Aorta (tissue), 5 donors: ENCODE measurements around the gene IFIH1. TPM values are rescaled to one million over a fixed set of nuclear protein-coding genes. Genes with fewer than 3 reads are reported as not detected.
A peak's percentile ranks its signal among the peaks of the same experiment; 100 is the strongest.

Experiments
- ATAC-seq: fragments of 200-7000 bp; cut with Tn5 transposase; one replicate; pipeline ENCODE4 v1.9.1; 2022; ENCODE audit warnings: moderate library complexity; ENCODE audit not compliant: low FRiP score
- DNase-seq, 2 donors: peaks; one replicate each; pipeline ENCODE4 v3.0.0-alpha.2; 2020
- H3K27ac ChIP-seq, 2 donors: one replicate each; pipeline ENCODE4 v1.5.1; 2013; ENCODE audit warnings: low read length in 2 of 2, mild to moderate bottlenecking in 2 of 2, moderate library complexity in 2 of 2, control low read depth in 1 of 2, inconsistent platforms in 1 of 2, low read depth in 1 of 2
- H3K27me3 ChIP-seq, 2 donors: one replicate each; pipeline ENCODE4 v1.6.1; 2013; ENCODE audit warnings: control low read depth in 1 of 2, low read length in 1 of 2, mild to moderate bottlenecking in 1 of 2, moderate library complexity in 1 of 2; ENCODE audit not compliant: insufficient read depth in 2 of 2, control insufficient read depth in 1 of 2
- H3K36me3 ChIP-seq, 2 donors: one replicate each; pipeline ENCODE4 v1.6.1; 2013; ENCODE audit warnings: control low read depth in 1 of 2, low read length in 1 of 2, mild to moderate bottlenecking in 1 of 2; ENCODE audit not compliant: insufficient read depth in 2 of 2, control insufficient read depth in 1 of 2
- H3K4me1 ChIP-seq, 2 donors: one replicate each; pipeline ENCODE4 v1.6.1; 2013; ENCODE audit warnings: low read length in 2 of 2, control low read depth in 1 of 2, mild to moderate bottlenecking in 1 of 2, moderate library complexity in 1 of 2; ENCODE audit not compliant: insufficient read depth in 2 of 2, control insufficient read depth in 1 of 2
- H3K4me3 ChIP-seq, 2 donors: one replicate each; pipeline ENCODE4 v1.5.1; 2013; ENCODE audit warnings: low read length in 2 of 2, control low read depth in 1 of 2, mild to moderate bottlenecking in 1 of 2
- H3K9me3 ChIP-seq: one replicate; pipeline ENCODE4 v1.6.1; 2013; ENCODE audit warnings: mild to moderate bottlenecking, low read length; ENCODE audit not compliant: control insufficient read depth
- WGBS, 2 donors: extraction: QIAGEN DNeasy Blood & Tissue Kit; methylation state at CpG; one replicate each; pipeline ENCODE4 v1.1.7; 2013; 5-methylcytosine and 5-hydroxymethylcytosine counted together
- intact Hi-C, 2 donors: fragments of 100-400 bp; cut with DNase I; formaldehyde crosslinking; loops; one replicate each; pipeline versions ENCODE4 v1.14.2 to v1.15.0; 2022
- polyA plus RNA-seq, 2 donors: library from polyadenylated mRNA; stranded (reverse); fragments of 200-250 nt; gene quantifications; one replicate each; pipeline ENCODE4 v1.2.3, GENCODE V29; 2013
- total RNA-seq, 2 donors: library from RNA; stranded (reverse); fragmentation: NEBNext Ultra II Directional; extraction: Animal tissue kit (Norgen Biotek cat#: 25700); gene quantifications; one replicate each; pipeline ENCODE4 v1.2.1, GENCODE V29; 2021
- donor health status: healthy with polysubstance abuse.
- donor health status: Bipolar disorder and iron deficiency.
- donor health status: DM: no; HTN: no; CAD: no.
- donor health status: DM: no; HTN: no; CAD: no.
- donor health status: DM: yes; HTN: yes; CAD: no.

Gene IFIH1
- total and polyA plus RNA-seq, 4 donors: 6.5 to 22.1 (median 12.6) TPM

DNA sequence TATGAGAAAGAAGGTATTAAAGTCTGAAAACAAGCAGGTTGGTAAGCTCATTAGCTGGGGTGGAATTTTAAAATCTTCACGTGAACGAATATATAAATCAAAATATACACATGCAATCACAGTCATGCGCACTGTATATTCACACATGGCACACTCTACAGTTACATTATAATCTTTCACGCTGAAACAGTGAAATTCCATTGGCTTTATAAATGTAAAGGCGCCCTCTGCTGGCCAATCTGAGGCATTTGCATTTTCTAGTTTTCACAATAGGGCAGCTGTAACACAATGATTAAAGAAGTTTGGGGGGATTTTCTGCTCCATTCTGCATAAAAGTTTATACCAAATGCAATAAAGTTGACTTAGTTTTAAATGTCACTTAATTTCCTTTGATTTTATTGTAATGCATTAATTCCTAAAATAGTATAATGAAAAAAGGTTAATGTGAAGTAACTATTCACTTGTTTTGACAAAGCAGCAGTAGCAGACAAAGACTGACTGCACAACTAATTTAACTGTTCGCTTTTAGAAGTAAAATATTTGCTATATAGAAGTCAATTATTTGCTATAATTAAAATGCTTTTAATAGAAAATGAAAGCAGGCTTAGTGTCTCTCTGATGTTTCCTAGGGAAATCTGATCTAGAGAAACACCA is 17.2 kb downstream of the IFIH1 start:
- Histone ChIP-seq H3K36me3 (no peaks in the 10 kb centered on the region), H3K27me3 (no peaks in the 10 kb centered on the region), H3K27ac (no peak overlapping the region), H3K4me3 (no peak overlapping the region), H3K9me3 (no peaks in the 10 kb centered on the region), H3K4me1 (no peaks in the 10 kb centered on the region)
- 7 to 8% methylated on average over 6 of the region's 6 CpGs for WGBS, 2 donors
- intact Hi-C loops: no loop called here
- DNase-seq (peak; percentile 51 to 65), ATAC-seq (peak; percentile 79)

DNA sequence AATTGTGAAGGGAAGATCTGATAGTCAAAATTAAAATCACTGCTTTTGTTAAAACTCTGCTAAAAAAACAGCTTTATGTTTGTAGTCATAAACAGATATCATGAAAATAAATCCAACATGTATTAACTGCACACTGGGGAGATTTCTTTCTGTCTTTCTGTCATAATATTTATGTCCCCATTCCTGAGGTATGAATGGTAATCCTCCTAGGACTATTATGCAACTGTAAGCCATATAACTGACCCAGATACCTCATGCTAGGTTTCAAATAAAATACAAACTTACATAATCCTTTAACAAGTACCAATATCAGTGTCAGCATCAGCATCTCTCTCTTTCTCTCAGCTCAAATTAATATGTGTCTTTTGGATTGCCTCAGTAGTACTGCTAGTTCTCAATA is 18.2 kb downstream of the IFIH1 start:
- intact Hi-C loops: no loop called here
- H3K27me3 ChIP-seq: no peaks in the 10 kb centered on the region
- ATAC-seq (no peak), DNase-seq (no peak)
- H3K9me3 ChIP-seq: no peaks in the 10 kb centered on the region
- no peaks in the 10 kb centered on the region for H3K36me3 ChIP-seq
- no peaks in the 10 kb centered on the region for H3K4me1 ChIP-seq
- H3K27ac ChIP-seq: no peak overlapping the region
- H3K4me3 ChIP-seq: no peak overlapping the region

DNA sequence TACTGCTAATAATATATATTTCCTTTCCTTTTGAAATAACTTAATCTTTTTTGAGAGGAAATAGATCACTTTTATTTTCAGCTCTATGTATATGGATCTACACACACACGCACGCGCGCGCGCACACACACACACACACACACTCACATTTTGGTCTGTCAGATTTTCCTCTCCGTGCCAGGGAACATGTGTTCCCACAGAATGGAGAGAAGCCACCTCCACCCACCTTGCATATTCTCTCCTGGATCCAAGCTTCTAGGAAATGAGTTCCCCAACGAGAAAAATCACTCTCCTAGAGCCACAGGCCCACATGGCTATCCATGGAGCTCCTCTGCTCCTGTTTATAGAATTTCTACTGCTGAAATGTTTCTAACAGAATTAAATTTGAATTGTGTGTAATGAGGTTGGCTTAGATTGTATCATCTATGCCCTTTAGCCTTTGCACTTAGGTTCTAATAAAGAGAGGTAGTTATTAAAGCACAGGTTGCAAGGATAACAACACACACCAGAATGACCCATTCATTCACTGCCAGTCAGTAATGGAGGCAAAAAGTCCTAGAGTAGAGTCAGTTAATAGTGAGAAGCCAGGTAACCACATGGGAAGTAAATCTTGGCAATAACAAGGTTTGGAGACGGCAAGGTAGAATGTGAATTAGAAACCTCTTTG is 19.7 kb downstream of the IFIH1 start:
- no peaks in the 10 kb centered on the region for H3K9me3 ChIP-seq
- 84 to 94% methylated on average over 9 of the region's 9 CpGs for WGBS, 2 donors
- ATAC-seq: no peak
- H3K4me1 ChIP-seq: no peaks in the 10 kb centered on the region
- H3K4me3 ChIP-seq: no peak overlapping the region
- intact Hi-C loops: loop anchor here (1.0 to 2.0 kb wide), 2 partner anchors 78 kb away; no protein-coding TSS in a partner anchor
- no peak for DNase-seq
- H3K36me3 ChIP-seq: no peaks in the 10 kb centered on the region
- H3K27ac ChIP-seq: no peak overlapping the region
- no peaks in the 10 kb centered on the region for H3K27me3 ChIP-seq

DNA sequence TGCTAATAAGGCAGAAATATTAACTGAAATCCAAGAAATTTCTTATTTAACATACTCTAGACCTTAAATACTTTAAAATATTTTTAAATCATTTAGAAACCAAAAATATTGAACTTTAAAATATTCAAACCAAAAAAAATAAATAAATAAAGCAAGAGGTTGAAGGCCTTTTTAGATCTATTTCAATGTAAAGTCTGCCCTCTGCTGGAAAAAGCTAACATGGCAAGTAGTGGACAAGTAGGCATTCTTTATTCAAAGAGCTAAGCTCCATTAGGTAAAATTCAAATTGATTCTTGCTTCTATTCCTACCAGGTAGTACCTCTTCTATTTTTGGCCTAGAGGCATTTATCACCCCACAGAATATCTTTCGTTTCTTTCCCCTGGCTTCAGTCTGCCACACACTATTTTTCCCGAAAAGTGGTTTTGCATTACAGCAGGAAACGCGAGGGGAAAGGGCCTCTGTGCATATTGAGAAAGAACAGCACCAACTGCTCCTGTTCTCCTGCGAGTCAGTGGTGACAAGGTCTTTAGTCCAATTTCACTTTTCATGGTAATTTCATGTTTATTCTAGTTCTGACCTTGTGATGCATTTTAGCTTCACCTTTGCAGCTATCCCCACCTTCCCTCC is 20.4 kb downstream of the IFIH1 start:
- no peak overlapping the region for H3K27ac ChIP-seq
- H3K9me3 ChIP-seq: no peaks in the 10 kb centered on the region
- ATAC-seq (peak; percentile 82), DNase-seq (no peak)
- intact Hi-C loops: loop anchor here (1.0 to 2.0 kb wide), 2 partner anchors 77 kb away; no protein-coding TSS in a partner anchor
- H3K27me3 ChIP-seq: no peaks in the 10 kb centered on the region
- no peaks in the 10 kb centered on the region for H3K4me1 ChIP-seq
- WGBS, 2 donors: 59% methylated on average over 5 of the region's 5 CpGs
- no peak overlapping the region for H3K4me3 ChIP-seq
- H3K36me3 ChIP-seq: peaks cover 0 to 2% of the 10 kb centered on the region in 2 donors

DNA sequence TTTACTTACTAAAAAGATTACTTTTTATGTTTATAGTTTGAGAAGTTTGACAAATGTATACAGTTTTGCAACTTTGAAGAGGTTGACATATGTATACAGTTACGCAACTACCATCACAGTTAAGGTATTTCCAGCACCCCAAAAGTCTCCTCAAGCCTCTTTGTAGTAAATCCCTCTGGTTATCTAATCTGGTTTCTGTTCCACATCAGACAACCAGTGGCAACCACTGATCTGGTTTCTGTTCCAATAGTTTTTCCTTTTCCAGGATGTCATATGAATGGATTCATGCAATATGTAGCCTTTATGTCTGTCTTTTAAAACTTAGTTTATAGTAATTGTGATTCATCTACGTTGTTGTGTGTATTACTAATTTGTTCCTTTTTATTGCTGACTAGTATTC is 23.5 kb downstream of the IFIH1 start:
- no peak overlapping the region for H3K27ac ChIP-seq
- H3K9me3 ChIP-seq: no peaks in the 10 kb centered on the region
- no peak overlapping the region for H3K4me3 ChIP-seq
- no peaks in the 10 kb centered on the region for H3K4me1 ChIP-seq
- intact Hi-C loops: no loop called here
- H3K36me3 ChIP-seq: peaks cover 0 to 2% of the 10 kb centered on the region in 2 donors
- H3K27me3 ChIP-seq: no peaks in the 10 kb centered on the region
- DNase-seq (no peak), ATAC-seq (no peak)
- WGBS, 2 donors: 95 to 96% methylated on average over 2 of the region's 2 CpGs

DNA sequence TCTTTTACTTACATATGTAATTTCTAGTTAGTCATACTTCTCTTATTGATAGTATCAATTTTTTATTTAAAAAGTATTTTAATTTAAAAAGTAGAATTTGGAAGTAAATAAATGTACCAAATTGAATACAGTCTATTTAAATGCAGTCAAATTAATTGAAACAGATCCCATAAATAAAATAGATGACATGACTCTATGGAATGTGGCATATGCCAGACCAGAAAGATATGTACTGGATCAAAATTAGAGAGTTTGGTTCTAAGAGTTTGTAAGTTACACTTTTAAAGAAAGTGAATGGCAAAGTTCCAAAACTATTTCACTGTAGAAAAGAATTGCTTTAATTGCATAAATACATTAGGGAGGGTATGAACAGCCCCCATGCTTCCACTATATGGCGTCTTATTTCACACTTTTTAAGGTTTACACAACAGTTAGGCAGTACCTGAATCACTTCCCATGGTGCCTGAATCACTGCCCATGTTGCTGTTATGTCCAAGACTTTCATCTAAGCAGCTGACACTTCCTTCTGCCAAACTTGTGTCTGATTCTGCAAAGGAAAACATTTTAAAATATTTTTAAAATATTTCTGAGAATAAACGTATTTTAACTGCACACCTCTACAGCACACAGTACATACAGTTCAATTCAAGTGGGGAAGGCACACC is 25.2 kb downstream of the IFIH1 start:
- H3K27ac ChIP-seq: no peak overlapping the region
- intact Hi-C loops: no loop called here

DNA sequence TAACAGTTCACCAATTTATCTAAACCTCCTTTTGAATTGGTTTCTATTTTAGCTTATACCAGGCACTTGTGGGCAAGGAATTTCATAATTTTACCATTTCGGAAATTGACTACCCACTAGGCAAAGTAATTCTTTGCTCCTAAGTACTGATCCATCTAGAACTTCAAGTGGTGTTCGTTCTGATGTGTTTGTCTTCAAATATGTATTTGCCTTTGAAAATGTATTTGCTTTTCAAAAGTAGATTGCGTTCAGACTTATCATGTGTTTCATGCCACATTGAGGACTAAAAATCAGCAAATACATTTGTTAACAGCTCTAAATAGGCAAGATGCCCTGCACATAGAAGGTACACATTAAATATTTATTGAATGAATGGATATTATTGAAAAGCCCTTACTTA is 26.7 kb downstream of the IFIH1 start:
- H3K27me3 ChIP-seq: no peaks in the 10 kb centered on the region
- H3K27ac ChIP-seq: no peak overlapping the region
- ATAC-seq (no peak), DNase-seq (no peak)
- no peaks in the 10 kb centered on the region for H3K4me1 ChIP-seq
- H3K4me3 ChIP-seq: no peak overlapping the region
- peaks cover 0 to 3% of the 10 kb centered on the region in 2 donors for H3K36me3 ChIP-seq
- intact Hi-C loops: no loop called here
- 91% methylated on average over 3 of the region's 3 CpGs for WGBS, 2 donors
- H3K9me3 ChIP-seq: no peaks in the 10 kb centered on the region

More for the DNA sequence above, 25.2 kb downstream of the IFIH1 start:
- no peak for DNase-seq
- no peak for ATAC-seq
- WGBS, 2 donors: 10 to 21% methylated on average over 2 of the region's 2 CpGs
- Histone ChIP-seq H3K27me3 (no peaks in the 10 kb centered on the region), H3K4me1 (no peaks in the 10 kb centered on the region), H3K9me3 (no peaks in the 10 kb centered on the region), H3K4me3 (no peak overlapping the region), H3K36me3 (peaks cover 0 to 2% of the 10 kb centered on the region in 2 donors)

DNA sequence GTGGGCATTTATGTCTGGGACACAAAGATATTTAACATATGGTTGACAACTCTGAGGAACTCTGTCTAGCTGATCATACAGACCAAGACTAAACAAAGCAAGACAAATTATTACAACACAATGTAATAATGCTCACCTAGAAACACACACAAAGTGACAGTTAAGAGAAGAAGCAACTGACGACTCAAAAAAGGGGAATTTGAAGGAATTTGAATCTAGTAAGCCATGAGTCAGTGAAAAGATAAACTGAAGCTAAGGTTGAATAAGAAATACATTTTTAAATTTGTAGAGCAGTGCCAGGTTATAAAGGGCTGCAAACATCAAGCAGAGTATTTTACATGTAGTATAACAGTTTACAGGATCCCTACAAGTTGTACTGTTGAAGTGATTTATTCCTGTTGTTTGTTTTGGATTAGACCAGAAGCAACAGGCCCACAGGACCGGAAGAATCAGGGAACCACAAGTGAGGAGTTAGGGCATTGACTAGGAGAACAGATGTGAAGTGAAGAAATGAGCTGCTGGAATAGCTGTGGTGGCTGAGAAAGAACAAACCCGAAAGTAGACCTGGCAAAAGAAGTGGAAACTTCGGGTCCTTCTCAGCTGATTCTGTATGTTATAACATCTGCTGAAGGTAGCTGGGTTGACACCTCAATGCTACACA is 35.6 kb downstream of the IFIH1 start:
- Histone ChIP-seq H3K27me3 (no peaks in the 10 kb centered on the region), H3K9me3 (no peaks in the 10 kb centered on the region), H3K4me1 (no peaks in the 10 kb centered on the region), H3K4me3 (no peak overlapping the region), H3K36me3 (peaks cover 0 to 5% of the 10 kb centered on the region in 2 donors), H3K27ac (no peak overlapping the region)
- no peak for ATAC-seq
- 32 to 44% methylated on average over 4 of the region's 4 CpGs for WGBS, 2 donors
- DNase-seq: no peak
- intact Hi-C loops: no loop called here
